HepG2 (cell line): Measurements from ENCODE around the gene INAFM1. TPM values are rescaled to one million over a fixed set of nuclear protein-coding genes. Genes with fewer than 3 reads are reported as not detected.
A peak's percentile ranks its signal among the peaks of the same experiment; 100 is the strongest.

Experiments used
- ETV5 ChIP-seq: IDR thresholded peaks from 2 replicates; pipeline ENCODE4 v1.6.1; 2018; ENCODE audit warnings: missing biosample characterization, missing genetic modification reagents, inconsistent platforms, borderline replicate concordance
- HNRNPK ChIP-seq: fragments of 200-400 bp; formaldehyde crosslinking; IDR thresholded peaks from 2 replicates; pipeline ENCODE4 v1.6.1; 2018; ENCODE audit warnings: low read length, low read depth, moderate library complexity, mild to moderate bottlenecking; ENCODE audit not compliant: poor library complexity, severe bottlenecking
- IKZF1 ChIP-seq: fragments of 450-650 bp; IDR thresholded peaks from 2 replicates; pipeline ENCODE4 v1.7.1; 2016
- KMT2A ChIP-seq: sonication (generic); formaldehyde crosslinking; IDR thresholded peaks from 2 replicates; pipeline ENCODE4 v1.4.0; 2020; ENCODE audit warnings: missing genetic modification reagents
- MAZ ChIP-seq, 2 experiments: sonication (generic) in 1 of 2; formaldehyde crosslinking in 1 of 2; IDR thresholded peaks; 2 replicates each; pipeline versions ENCODE4 v1.5.0 to v1.6.1; 2012 to 2020; ENCODE audit warnings: low read depth in 2 of 2, mild to moderate bottlenecking in 2 of 2, borderline replicate concordance in 1 of 2, improper control_type of control experiment in 1 of 2, low read length in 1 of 2, missing genetic modification reagents in 1 of 2, moderate library complexity in 1 of 2
- MLLT10 ChIP-seq: sonication (generic); formaldehyde crosslinking; IDR thresholded peaks from 2 replicates; pipeline ENCODE4 v1.4.0; 2020; ENCODE audit warnings: missing genetic modification reagents
- MXI1 ChIP-seq: IDR thresholded peaks from 3 replicates; pipeline ENCODE4 v1.6.1; 2012; ENCODE audit warnings: low read depth, low read length, inconsistent platforms, borderline replicate concordance
- NR2F6 ChIP-seq, 2 experiments: IDR thresholded peaks; 2 replicates each; pipeline ENCODE4 v1.6.1; 2016; ENCODE audit warnings: antibody characterized with exemption in 1 of 2, mild to moderate bottlenecking in 1 of 2
- NR3C1 ChIP-seq: sonication (generic); formaldehyde crosslinking; IDR thresholded peaks from 2 replicates; pipeline ENCODE4 v1.4.0; 2020; ENCODE audit warnings: missing genetic modification reagents
- POGZ ChIP-seq: sonication (generic); formaldehyde crosslinking; IDR thresholded peaks from 2 replicates; pipeline ENCODE4 v1.4.0; 2020; ENCODE audit warnings: mild to moderate bottlenecking, missing genetic modification reagents
- RAD51 ChIP-seq: fragments of 450-650 bp; IDR thresholded peaks from 2 replicates; pipeline ENCODE4 v1.6.1; 2016; ENCODE audit warnings: borderline replicate concordance
- RFXANK ChIP-seq: IDR thresholded peaks from 2 replicates; pipeline ENCODE4 v1.6.1; 2016
- SMYD3 ChIP-seq: sonication (generic); formaldehyde crosslinking; IDR thresholded peaks from 2 replicates; pipeline ENCODE4 v1.8.1; 2023; ENCODE audit warnings: mild to moderate bottlenecking, missing genetic modification reagents
- TBX2 ChIP-seq: sonication (generic); formaldehyde crosslinking; IDR thresholded peaks from 2 replicates; pipeline ENCODE4 v1.5.0; 2020; ENCODE audit warnings: missing genetic modification reagents, mild to moderate bottlenecking, borderline replicate concordance
- TP53 ChIP-seq: sonication (generic); formaldehyde crosslinking; conservative IDR thresholded peaks from 2 replicates; pipeline ENCODE4 v1.4.0; 2020; ENCODE audit warnings: missing genetic modification reagents
- TRIM24 ChIP-seq: sonication (generic); formaldehyde crosslinking; IDR thresholded peaks from 2 replicates; pipeline ENCODE4 v1.8.0; 2022; ENCODE audit warnings: mild to moderate bottlenecking, missing genetic modification reagents
- ZKSCAN8 ChIP-seq: IDR thresholded peaks from 2 replicates; pipeline ENCODE4 v1.6.1; 2016; ENCODE audit warnings: borderline replicate concordance, missing genetic modification reagents, missing compliant biosample characterization
- ZNF816 ChIP-seq: sonication (generic); formaldehyde crosslinking; IDR thresholded peaks from 2 replicates; pipeline ENCODE4 v1.8.0; 2022; ENCODE audit warnings: missing genetic modification reagents, mild to moderate bottlenecking, borderline replicate concordance
- polyA plus RNA-seq, 8 experiments: library from polyadenylated mRNA; depleted of rRNA in 3 of 8; stranded (reverse) in 7 of 8; unstranded in 1 of 8; fragments of >200 nt; fragmentation: Illumina TruSeq in 4 of 8; extraction: Trizol in 4 of 8; gene quantifications; 2 replicates each; pipeline versions ENCODE4 v1.2.1 to v1.2.3, GENCODE V29; 2011 to 2016; ENCODE audit warnings: low read depth in 4 of 8, missing spikeins in 1 of 8, mixed read lengths in 1 of 8; ENCODE audit not compliant: insufficient read depth in 1 of 8
- total RNA-seq, 5 experiments: library from RNA; depleted of rRNA; stranded (reverse); fragments of >200 nt; fragmentation: Illumina TruSeq; extraction: Trizol; gene quantifications; 2 replicates each; pipeline ENCODE4 v1.2.3, GENCODE V29; 2016; ENCODE audit warnings: low read depth in 1 of 5
- TF ChIP-seq, protein P1 (sequence below): sonication (generic); formaldehyde crosslinking; IDR thresholded peaks from 2 replicates; pipeline ENCODE4 v1.5.1; 2020; ENCODE audit warnings: mild to moderate bottlenecking, missing genetic modification reagents, borderline replicate concordance
- TF ChIP-seq, protein P2 (sequence below): IDR thresholded peaks from 2 replicates; pipeline ENCODE4 v1.6.1; 2012; ENCODE audit warnings: low read depth, low read length, improper control_type of control experiment
- TF ChIP-seq, protein P3 (sequence below): sonication (generic); formaldehyde crosslinking; IDR thresholded peaks from 2 replicates; pipeline ENCODE4 v1.5.1; 2020; ENCODE audit warnings: missing genetic modification reagents, mild to moderate bottlenecking, borderline replicate concordance
- TF ChIP-seq, protein P4 (sequence below): sonication (generic); formaldehyde crosslinking; IDR thresholded peaks from 2 replicates; pipeline ENCODE4 v1.5.0; 2020; ENCODE audit warnings: missing genetic modification reagents
- TF ChIP-seq, protein P5 (sequence below): sonication (generic); formaldehyde crosslinking; IDR thresholded peaks from 2 replicates; pipeline ENCODE4 v1.8.1; 2023; ENCODE audit warnings: missing genetic modification reagents, inconsistent platforms, borderline replicate concordance

INAFM1 gene
- total and polyA plus RNA-seq, 2 of the 13 experiments (the other 11 are each of a cell fraction or from before 2014, with no cell fraction given), result 0.88 to 1.9 TPM

DNA sequence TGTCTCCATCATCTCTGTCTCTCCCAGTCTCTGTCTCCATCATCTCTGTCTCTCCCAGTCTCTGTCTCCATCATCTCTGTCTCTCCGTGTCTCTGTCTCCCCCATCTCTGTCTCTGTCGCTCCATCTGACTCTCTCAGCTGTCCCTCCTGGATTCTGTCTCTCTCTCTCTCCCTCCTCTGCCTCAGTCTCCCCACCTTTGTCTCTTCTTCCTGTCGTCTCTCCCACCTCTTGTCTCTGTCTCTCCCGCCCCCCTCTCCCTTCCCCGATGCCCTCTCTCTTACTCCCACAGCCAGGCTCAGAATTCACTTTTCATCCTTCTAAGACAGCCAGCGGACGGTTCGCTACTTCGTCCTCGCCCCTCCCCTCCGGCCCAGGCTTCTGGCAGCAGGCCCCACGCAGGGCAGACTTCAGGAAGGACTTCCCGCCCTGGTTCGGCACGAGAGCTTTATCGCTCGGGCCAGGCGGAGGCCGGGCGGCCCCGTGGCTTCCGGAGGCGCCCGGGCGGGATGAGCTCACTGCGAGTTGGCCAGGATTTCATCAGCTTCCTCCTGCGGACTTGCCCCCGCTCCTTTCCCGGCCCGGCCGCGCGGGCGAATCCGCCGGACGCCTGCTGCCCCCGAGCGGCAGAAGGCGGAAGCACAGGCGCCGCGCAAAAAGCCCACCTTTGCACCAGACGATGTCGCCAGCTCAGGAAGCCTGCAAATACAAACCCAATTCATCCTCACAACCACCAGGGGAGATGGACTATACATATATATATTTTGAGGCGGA, 30.7 kb upstream of the INAFM1 start (continued):
- TF ChIP-seq, protein P1, sequence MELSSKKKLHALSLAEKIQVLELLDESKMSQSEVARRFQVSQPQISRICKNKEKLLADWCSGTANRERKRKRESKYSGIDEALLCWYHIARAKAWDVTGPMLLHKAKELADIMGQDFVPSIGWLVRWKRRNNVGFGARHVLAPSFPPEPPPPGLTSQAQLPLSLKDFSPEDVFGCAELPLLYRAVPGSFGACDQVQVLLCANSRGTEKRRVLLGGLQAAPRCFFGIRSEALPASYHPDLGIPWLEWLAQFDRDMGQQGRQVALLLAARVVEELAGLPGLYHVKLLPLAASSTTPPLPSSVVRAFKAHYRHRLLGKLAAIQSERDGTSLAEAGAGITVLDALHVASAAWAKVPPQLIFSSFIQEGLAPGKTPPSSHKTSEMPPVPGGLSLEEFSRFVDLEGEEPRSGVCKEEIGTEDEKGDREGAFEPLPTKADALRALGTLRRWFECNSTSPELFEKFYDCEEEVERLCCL (CRISPR knock-in tag), result 0 out of 2 replicates have a peak, but pooled peaks have one; percentile 59
- TF ChIP-seq HNRNPK (peak; percentile 35), SMYD3 (CRISPR knock-in tag) (no peak), IKZF1 (no peak), ZKSCAN8 (peak; percentile 57; the same call in 1 of the 2 replicates), TRIM24 (no peak), RAD51 (no peak), RFXANK (CRISPR knock-in tag) (peak; percentile 78; the same call in 1 of the 2 replicates), NR3C1 (CRISPR knock-in tag) (no peak), TBX2 (peak; percentile 88), MLLT10 (CRISPR knock-in tag) (no peak), TP53 (CRISPR knock-in tag) (peak; percentile 78; the same call in 1 of the 2 replicates), POGZ (CRISPR knock-in tag) (peak; percentile 91), ZNF816 (CRISPR knock-in tag) (peak; percentile 74; the same call in 1 of the 2 replicates), ETV5 (peak; percentile 99), MXI1 (peak; percentile 82; the same call in 1 of the 3 replicates), MAZ (IDR thresholded peaks at IDR 0.05; ENCODE audit: borderline replicate concordance, low read depth, low read length) (peak; percentile 99), MAZ (CRISPR knock-in tag; IDR thresholded peaks at IDR 0.05; ENCODE audit: low read depth) (peak; percentile 99), KMT2A (CRISPR knock-in tag) (peak; percentile 69; the same call in 1 of the 2 replicates), NR2F6 (IDR thresholded peaks at IDR 0.05) (no peak), NR2F6 (CRISPR knock-in tag; IDR thresholded peaks at IDR 0.05) (peak; percentile 53; the same call in 1 of the 2 replicates)
- TF ChIP-seq, protein P2, sequence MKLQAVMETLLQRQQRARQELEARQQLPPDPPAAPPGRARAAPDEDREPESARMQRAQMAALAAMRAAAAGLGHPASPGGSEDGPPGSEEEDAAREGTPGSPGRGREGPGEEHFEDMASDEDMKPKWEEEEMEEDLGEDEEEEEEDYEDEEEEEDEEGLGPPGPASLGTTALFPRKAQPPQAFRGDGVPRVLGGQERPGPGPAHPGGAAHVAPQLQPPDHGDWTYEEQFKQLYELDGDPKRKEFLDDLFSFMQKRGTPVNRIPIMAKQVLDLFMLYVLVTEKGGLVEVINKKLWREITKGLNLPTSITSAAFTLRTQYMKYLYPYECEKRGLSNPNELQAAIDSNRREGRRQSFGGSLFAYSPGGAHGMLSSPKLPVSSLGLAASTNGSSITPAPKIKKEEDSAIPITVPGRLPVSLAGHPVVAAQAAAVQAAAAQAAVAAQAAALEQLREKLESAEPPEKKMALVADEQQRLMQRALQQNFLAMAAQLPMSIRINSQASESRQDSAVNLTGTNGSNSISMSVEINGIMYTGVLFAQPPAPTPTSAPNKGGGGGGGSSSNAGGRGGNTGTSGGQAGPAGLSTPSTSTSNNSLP, result peak; percentile 66
- TF ChIP-seq, protein P3, sequence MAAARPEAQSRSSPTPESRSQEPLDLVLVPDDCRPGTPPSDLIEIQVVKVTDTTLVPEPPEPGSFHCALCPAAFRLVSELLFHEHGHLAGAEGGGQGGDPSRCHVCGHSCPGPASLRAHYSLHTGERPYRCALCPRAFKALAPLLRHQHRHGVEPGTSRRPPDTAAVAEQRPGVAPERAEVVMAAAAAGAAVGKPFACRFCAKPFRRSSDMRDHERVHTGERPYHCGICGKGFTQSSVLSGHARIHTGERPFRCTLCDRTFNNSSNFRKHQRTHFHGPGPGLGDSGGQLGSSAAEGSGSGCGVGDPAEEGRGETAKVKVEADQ (CRISPR knock-in tag), result no peak
- TF ChIP-seq, protein P4, sequence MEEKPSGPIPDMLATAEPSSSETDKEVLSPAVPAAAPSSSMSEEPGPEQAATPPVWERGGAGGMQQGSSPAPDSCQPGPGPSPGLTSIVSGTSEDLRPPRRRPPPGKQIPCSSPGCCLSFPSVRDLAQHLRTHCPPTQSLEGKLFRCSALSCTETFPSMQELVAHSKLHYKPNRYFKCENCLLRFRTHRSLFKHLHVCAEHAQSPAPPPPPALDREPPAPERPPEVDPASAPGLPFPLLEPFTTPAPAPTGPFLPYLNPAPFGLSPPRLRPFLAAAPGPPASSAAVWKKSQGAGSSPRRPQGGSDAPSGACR (CRISPR knock-in tag), result peak; percentile 67; the same call in 1 of the 2 replicates
- TF ChIP-seq, protein P5, sequence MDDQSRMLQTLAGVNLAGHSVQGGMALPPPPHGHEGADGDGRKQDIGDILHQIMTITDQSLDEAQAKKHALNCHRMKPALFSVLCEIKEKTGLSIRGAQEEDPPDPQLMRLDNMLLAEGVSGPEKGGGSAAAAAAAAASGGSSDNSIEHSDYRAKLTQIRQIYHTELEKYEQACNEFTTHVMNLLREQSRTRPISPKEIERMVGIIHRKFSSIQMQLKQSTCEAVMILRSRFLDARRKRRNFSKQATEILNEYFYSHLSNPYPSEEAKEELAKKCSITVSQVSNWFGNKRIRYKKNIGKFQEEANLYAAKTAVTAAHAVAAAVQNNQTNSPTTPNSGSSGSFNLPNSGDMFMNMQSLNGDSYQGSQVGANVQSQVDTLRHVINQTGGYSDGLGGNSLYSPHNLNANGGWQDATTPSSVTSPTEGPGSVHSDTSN (CRISPR knock-in tag), result 0 out of 2 replicates have a peak, but pooled peaks have one; percentile 22
